ENCODE results near the gene KMT5B.

DNA sequence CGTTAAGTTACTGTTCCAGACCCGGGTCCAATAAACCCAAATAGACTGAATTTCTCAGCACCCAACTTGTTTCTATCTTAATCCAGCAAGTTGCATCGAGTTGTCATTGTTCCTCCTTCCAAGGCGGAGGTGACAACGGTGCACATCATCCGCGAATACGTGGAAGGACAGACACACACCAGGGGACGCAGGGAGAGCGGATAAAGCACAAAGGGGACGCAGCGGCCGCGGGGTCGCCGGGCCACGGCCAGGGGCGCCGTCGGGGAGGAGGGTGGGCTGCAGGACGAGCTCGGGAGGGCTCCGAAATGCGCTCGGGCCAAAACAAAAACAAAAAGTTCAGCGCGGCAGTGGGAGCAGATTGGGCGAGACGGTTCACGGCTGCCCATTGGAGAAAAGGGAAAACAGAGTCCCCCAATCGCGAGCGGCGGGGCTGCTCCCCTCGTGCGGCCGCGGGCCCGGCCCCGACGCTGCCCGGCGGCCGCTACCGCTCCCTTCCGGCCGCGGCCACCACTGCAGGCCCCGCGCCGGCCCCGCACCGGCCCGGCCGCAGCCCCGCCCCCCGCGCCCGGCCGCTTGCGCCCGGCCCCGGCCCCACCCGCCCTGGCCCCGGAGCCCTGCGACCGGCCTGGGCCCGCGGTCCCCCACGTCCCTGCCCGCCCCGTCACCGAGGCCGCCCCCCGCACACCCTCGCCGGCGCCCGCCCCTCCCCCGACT is 518 bp downstream of the KMT5B start:
- TF ChIP-seq, protein P1, sequence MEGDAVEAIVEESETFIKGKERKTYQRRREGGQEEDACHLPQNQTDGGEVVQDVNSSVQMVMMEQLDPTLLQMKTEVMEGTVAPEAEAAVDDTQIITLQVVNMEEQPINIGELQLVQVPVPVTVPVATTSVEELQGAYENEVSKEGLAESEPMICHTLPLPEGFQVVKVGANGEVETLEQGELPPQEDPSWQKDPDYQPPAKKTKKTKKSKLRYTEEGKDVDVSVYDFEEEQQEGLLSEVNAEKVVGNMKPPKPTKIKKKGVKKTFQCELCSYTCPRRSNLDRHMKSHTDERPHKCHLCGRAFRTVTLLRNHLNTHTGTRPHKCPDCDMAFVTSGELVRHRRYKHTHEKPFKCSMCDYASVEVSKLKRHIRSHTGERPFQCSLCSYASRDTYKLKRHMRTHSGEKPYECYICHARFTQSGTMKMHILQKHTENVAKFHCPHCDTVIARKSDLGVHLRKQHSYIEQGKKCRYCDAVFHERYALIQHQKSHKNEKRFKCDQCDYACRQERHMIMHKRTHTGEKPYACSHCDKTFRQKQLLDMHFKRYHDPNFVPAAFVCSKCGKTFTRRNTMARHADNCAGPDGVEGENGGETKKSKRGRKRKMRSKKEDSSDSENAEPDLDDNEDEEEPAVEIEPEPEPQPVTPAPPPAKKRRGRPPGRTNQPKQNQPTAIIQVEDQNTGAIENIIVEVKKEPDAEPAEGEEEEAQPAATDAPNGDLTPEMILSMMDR (IDR thresholded peaks at IDR 0.05; ENCODE audit: insufficient read depth, low read depth, low read length): no peak
- TF ChIP-seq EZH2 (IDR thresholded peaks at IDR 0.05; ENCODE audit: insufficient read depth, low read length): no peak

Measured in astrocyte (in vitro differentiated cells and primary cell).